Measurements from ENCODE around the gene FCHSD2.

The FCHSD2 gene

DNA sequence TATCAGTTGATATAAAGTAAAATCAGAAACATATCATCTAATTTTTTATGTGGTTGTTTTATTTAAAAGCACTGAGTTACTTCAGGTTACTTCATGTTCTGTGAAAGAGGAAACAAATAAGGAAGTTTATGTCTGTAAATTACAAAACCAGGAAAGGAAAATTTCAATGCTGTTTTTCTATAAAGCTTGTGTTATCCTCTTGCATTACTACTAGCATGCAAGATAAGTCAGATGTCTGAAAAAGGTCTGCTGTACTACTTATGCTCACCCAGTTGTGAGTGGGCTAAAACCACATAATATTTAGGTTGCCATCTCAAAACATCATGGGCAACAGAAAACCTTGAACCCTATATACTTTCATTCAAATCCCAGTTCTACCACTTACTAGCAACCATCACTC, 206.4 kb downstream of the FCHSD2 start:
- Histone ChIP-seq H3K36me3 (ENCODE audit: control insufficient read depth in 2 of 2, insufficient read depth in 1 of 2, low read length in 2 of 2) (no peaks in the 10 kb centered on the region), H3K4me1 (ENCODE audit: control insufficient read depth, insufficient read depth, low read length) (no peaks in the 10 kb centered on the region), H3K27ac (ENCODE audit: extremely low read depth, low read depth, low read length) (no peak overlapping the region), H3K9me3 (ENCODE audit: control insufficient read depth, insufficient read depth, low read depth, low read length) (no peaks in the 10 kb centered on the region), H3K4me3 (ENCODE audit: low read depth, low read length) (no peak overlapping the region)
- POLR2A ChIA-PET = no interaction called here
- CTCF ChIA-PET = interaction anchor here (0.5 to 0.7 kb wide), 3 partner anchors 47 to 876 kb away, joined by 3 to 6 read pairs (median 3); no protein-coding TSS in a partner anchor
- TF ChIP-seq MZF1 (tag by site-specific recombination; IDR thresholded peaks at IDR 0.05; ENCODE audit: borderline replicate concordance) (no peak), ZNF16 (tag by site-specific recombination; IDR thresholded peaks at IDR 0.05; ENCODE audit: low read depth) (no peak), ZNF777 (tag by site-specific recombination; IDR thresholded peaks at IDR 0.05; ENCODE audit: borderline replicate concordance) (no peak), KLF10 (tag by site-specific recombination; IDR thresholded peaks at IDR 0.05) (no peak), ZNF558 (tag by site-specific recombination; IDR thresholded peaks at IDR 0.05) (no peak), ZNF114 (tag by site-specific recombination; IDR thresholded peaks at IDR 0.05) (no peak), KLF9 (tag by site-specific recombination; IDR thresholded peaks at IDR 0.05; ENCODE audit: low read depth) (no peak), KLF1 (tag by site-specific recombination; IDR thresholded peaks at IDR 0.05) (no peak)
- TF ChIP-seq, protein P1, sequence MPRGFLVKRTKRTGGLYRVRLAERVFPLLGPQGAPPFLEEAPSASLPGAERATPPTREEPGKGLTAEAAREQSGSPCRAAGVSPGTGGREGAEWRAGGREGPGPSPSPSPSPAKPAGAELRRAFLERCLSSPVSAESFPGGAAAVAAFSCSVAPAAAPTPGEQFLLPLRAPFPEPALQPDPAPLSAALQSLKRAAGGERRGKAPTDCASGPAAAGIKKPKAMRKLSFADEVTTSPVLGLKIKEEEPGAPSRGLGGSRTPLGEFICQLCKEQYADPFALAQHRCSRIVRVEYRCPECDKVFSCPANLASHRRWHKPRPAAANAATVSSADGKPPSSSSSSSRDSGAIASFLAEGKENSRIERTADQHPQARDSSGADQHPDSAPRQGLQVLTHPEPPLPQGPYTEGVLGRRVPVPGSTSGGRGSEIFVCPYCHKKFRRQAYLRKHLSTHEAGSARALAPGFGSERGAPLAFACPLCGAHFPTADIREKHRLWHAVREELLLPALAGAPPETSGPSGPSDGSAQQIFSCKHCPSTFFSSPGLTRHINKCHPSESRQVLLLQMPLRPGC (tag by site-specific recombination; IDR thresholded peaks at IDR 0.05) = no peak
- TF ChIP-seq, protein P2, sequence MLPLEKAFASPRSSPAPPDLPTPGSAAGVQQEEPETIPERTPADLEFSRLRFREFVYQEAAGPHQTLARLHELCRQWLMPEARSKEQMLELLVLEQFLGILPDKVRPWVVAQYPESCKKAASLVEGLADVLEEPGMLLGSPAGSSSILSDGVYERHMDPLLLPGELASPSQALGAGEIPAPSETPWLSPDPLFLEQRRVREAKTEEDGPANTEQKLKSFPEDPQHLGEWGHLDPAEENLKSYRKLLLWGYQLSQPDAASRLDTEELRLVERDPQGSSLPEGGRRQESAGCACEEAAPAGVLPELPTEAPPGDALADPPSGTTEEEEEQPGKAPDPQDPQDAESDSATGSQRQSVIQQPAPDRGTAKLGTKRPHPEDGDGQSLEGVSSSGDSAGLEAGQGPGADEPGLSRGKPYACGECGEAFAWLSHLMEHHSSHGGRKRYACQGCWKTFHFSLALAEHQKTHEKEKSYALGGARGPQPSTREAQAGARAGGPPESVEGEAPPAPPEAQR (tag by site-specific recombination; IDR thresholded peaks at IDR 0.05) = no peak
- TF ChIP-seq, protein P3, sequence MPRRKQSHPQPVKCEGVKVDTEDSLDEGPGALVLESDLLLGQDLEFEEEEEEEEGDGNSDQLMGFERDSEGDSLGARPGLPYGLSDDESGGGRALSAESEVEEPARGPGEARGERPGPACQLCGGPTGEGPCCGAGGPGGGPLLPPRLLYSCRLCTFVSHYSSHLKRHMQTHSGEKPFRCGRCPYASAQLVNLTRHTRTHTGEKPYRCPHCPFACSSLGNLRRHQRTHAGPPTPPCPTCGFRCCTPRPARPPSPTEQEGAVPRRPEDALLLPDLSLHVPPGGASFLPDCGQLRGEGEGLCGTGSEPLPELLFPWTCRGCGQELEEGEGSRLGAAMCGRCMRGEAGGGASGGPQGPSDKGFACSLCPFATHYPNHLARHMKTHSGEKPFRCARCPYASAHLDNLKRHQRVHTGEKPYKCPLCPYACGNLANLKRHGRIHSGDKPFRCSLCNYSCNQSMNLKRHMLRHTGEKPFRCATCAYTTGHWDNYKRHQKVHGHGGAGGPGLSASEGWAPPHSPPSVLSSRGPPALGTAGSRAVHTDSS (tag by site-specific recombination; IDR thresholded peaks at IDR 0.05) = no peak
- TF ChIP-seq, protein P4, sequence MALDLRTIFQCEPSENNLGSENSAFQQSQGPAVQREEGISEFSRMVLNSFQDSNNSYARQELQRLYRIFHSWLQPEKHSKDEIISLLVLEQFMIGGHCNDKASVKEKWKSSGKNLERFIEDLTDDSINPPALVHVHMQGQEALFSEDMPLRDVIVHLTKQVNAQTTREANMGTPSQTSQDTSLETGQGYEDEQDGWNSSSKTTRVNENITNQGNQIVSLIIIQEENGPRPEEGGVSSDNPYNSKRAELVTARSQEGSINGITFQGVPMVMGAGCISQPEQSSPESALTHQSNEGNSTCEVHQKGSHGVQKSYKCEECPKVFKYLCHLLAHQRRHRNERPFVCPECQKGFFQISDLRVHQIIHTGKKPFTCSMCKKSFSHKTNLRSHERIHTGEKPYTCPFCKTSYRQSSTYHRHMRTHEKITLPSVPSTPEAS (tag by site-specific recombination; IDR thresholded peaks at IDR 0.05) = no peak
- TF ChIP-seq, protein P5, sequence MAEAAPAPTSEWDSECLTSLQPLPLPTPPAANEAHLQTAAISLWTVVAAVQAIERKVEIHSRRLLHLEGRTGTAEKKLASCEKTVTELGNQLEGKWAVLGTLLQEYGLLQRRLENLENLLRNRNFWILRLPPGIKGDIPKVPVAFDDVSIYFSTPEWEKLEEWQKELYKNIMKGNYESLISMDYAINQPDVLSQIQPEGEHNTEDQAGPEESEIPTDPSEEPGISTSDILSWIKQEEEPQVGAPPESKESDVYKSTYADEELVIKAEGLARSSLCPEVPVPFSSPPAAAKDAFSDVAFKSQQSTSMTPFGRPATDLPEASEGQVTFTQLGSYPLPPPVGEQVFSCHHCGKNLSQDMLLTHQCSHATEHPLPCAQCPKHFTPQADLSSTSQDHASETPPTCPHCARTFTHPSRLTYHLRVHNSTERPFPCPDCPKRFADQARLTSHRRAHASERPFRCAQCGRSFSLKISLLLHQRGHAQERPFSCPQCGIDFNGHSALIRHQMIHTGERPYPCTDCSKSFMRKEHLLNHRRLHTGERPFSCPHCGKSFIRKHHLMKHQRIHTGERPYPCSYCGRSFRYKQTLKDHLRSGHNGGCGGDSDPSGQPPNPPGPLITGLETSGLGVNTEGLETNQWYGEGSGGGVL (tag by site-specific recombination; IDR thresholded peaks at IDR 0.05) = no peak

DNA sequence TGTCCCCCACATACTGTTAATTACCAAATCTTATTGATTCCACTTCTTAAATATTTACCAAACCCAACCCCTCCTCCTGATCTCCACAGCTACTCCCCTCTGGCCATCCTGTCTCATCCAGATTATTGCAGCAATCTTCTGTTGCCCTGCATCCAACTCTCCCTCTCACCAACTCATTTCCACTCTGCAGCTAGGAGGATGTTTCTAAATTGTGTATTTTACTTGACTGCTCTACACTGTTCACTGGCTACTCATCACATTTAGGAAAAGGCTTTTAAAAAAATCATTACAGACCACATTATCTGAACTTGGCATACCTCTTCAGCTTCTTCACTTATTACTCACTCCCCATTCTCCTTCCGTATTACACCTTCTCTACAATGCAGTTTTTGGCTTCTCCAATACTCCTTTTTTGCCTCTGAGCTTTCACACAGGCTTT, 210.0 kb downstream of the FCHSD2 start:
- POLR2A ChIA-PET = no interaction called here
- Histone ChIP-seq H3K27ac (ENCODE audit: extremely low read depth, low read depth, low read length) (no peak overlapping the region), H3K4me1 (ENCODE audit: control insufficient read depth, insufficient read depth, low read length) (peaks cover 4% of the 10 kb centered on the region), H3K36me3 (ENCODE audit: control insufficient read depth in 2 of 2, insufficient read depth in 1 of 2, low read length in 2 of 2) (no peaks in the 10 kb centered on the region), H3K4me3 (ENCODE audit: low read depth, low read length) (no peak overlapping the region), H3K9me3 (ENCODE audit: control insufficient read depth, insufficient read depth, low read depth, low read length) (no peaks in the 10 kb centered on the region)
- CTCF ChIA-PET = interaction anchor here (0.6 kb wide), 1 partner anchor 901 kb away, joined by 9 read pairs; no protein-coding TSS in a partner anchor
- TF ChIP-seq ZNF791 (tag by site-specific recombination; IDR thresholded peaks at IDR 0.05) (no peak), ZNF558 (tag by site-specific recombination; IDR thresholded peaks at IDR 0.05) (no peak), ZNF416 (tag by site-specific recombination; IDR thresholded peaks at IDR 0.05) (no peak), ZBTB17 (tag by site-specific recombination; IDR thresholded peaks at IDR 0.05) (no peak), ZNF561 (tag by site-specific recombination; IDR thresholded peaks at IDR 0.05; ENCODE audit: borderline replicate concordance) (no peak), MEIS1 (CRISPR knock-in tag; IDR thresholded peaks at IDR 0.05; ENCODE audit: borderline replicate concordance) (no peak), EGR2 (tag by site-specific recombination; IDR thresholded peaks at IDR 0.05; ENCODE audit: low read depth) (no peak), ZBTB8A (tag by site-specific recombination; IDR thresholded peaks at IDR 0.05) (no peak), ZNF292 (tag by site-specific recombination; IDR thresholded peaks at IDR 0.05; ENCODE audit: borderline replicate concordance, low read depth) (no peak), ZNF529 (tag by site-specific recombination; IDR thresholded peaks at IDR 0.05; ENCODE audit: insufficient replicate concordance) (no peak)
- TF ChIP-seq, protein P6, sequence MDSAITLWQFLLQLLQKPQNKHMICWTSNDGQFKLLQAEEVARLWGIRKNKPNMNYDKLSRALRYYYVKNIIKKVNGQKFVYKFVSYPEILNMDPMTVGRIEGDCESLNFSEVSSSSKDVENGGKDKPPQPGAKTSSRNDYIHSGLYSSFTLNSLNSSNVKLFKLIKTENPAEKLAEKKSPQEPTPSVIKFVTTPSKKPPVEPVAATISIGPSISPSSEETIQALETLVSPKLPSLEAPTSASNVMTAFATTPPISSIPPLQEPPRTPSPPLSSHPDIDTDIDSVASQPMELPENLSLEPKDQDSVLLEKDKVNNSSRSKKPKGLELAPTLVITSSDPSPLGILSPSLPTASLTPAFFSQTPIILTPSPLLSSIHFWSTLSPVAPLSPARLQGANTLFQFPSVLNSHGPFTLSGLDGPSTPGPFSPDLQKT (IDR thresholded peaks at IDR 0.05; ENCODE audit: borderline replicate concordance, low read depth, low read length) = no peak
- TF ChIP-seq, protein P7, sequence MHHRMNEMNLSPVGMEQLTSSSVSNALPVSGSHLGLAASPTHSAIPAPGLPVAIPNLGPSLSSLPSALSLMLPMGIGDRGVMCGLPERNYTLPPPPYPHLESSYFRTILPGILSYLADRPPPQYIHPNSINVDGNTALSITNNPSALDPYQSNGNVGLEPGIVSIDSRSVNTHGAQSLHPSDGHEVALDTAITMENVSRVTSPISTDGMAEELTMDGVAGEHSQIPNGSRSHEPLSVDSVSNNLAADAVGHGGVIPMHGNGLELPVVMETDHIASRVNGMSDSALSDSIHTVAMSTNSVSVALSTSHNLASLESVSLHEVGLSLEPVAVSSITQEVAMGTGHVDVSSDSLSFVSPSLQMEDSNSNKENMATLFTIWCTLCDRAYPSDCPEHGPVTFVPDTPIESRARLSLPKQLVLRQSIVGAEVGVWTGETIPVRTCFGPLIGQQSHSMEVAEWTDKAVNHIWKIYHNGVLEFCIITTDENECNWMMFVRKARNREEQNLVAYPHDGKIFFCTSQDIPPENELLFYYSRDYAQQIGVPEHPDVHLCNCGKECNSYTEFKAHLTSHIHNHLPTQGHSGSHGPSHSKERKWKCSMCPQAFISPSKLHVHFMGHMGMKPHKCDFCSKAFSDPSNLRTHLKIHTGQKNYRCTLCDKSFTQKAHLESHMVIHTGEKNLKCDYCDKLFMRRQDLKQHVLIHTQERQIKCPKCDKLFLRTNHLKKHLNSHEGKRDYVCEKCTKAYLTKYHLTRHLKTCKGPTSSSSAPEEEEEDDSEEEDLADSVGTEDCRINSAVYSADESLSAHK (tag by site-specific recombination; IDR thresholded peaks at IDR 0.05) = no peak

Data from HEK293 (cell line).